ENCODE measurements around the gene ADAMTSL3. TPM values are rescaled to one million over a fixed set of nuclear protein-coding genes. Genes with fewer than 3 reads are reported as not detected.

ADAMTSL3 gene
- total RNA-seq, 4 donors from 2014 or later: 2.4 to 8.8 (median 5.7) TPM

- intact Hi-C loops (cut with DNase I; ENCODE audit: low total_unique reads): no loop called here
- TF ChIP-seq POLR2A (IDR thresholded peaks at IDR 0.05) (no peak), CTCF (IDR thresholded peaks at IDR 0.05) (no peak)
- 50 to 61% methylated on average over 2 of the region's 2 CpGs for WGBS, 2 donors
- no peak overlapping the region for H3K4me3 ChIP-seq (ENCODE audit: low read depth, poor library complexity, severe bottlenecking)
- no peak for DNase-seq (ENCODE audit: low spot score in 2 of 2)
Observed at GRCh38 chr15:83809345-83809744, 155.4 kb downstream of the ADAMTSL3 start.

DNA sequence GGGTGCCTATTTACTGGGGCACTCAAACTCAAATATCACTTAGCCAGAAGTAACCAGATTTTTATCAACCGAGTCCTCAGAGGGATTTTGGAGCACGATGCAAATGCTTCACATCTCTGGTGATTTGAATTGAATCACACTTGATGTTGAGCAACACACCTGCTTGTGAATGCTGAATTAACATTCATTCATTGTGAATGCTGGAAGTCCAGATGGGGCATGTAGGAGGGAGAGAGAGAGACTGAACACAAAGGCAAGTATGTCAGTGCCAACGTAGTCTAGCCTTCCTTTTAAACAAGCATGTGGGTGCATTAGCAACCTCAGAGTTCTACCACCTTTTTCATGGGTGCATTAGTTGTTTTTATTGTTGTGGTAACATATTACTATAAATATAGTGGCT, 156.2 kb downstream of the ADAMTSL3 start:
- no peak for DNase-seq (ENCODE audit: low spot score in 2 of 2)
- intact Hi-C loops (cut with DNase I; ENCODE audit: low total_unique reads): no loop called here
- no peak for TF ChIP-seq POLR2A (IDR thresholded peaks at IDR 0.05)
- no peak for TF ChIP-seq CTCF (IDR thresholded peaks at IDR 0.05)
- no peak overlapping the region for H3K4me3 ChIP-seq (ENCODE audit: low read depth, poor library complexity, severe bottlenecking)
- 69 to 72% methylated on average over 3 of the region's 3 CpGs for WGBS, 2 donors

- H3K4me3 ChIP-seq (ENCODE audit: low read depth, poor library complexity, severe bottlenecking): no peak overlapping the region
- WGBS, 2 donors: 0% methylated on average over 1 of the region's 1 CpG
- intact Hi-C loops (cut with DNase I; ENCODE audit: low total_unique reads): no loop called here
- no peak for DNase-seq (ENCODE audit: low spot score in 2 of 2)
- TF ChIP-seq CTCF (IDR thresholded peaks at IDR 0.05) (no peak), POLR2A (IDR thresholded peaks at IDR 0.05) (no peak)
Observed at GRCh38 chr15:83813682-83814081, 159.8 kb downstream of the ADAMTSL3 start.

DNA sequence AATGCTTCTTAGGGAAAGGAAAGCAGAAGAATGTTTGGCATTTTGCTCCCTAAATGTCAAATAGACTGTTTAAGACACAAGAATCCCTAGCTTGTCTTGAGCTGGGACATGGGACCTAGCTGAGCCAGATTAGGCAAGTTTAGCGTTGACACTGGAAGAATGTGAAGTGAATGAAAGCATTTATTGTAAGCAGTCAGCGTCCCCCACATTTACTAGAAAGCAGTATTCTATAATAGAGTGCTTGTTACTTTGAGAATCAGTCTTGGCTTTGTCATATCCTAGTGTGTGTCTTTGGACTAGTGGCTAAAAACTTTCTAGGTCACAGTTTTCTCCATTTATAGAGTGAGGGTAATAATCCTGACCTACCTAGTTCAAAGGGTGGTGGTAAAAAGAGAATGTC, 161.6 kb downstream of the ADAMTSL3 start:
- 74 to 92% methylated on average over 2 of the region's 2 CpGs for WGBS, 2 donors
- no peak for DNase-seq (ENCODE audit: low spot score in 2 of 2)
- intact Hi-C loops (cut with DNase I; ENCODE audit: low total_unique reads): no loop called here
- TF ChIP-seq CTCF (IDR thresholded peaks at IDR 0.05) (no peak), POLR2A (IDR thresholded peaks at IDR 0.05) (no peak)
- no peak overlapping the region for H3K4me3 ChIP-seq (ENCODE audit: low read depth, poor library complexity, severe bottlenecking)

GRCh38 chr15:83816124-83816883, 162.4 kb downstream of the ADAMTSL3 start:
- TF ChIP-seq POLR2A (IDR thresholded peaks at IDR 0.05) (no peak), CTCF (IDR thresholded peaks at IDR 0.05) (no peak)
- intact Hi-C loops (cut with DNase I; ENCODE audit: low total_unique reads): no loop called here
- 84 to 87% methylated on average over 8 of the region's 8 CpGs for WGBS, 2 donors

DNA sequence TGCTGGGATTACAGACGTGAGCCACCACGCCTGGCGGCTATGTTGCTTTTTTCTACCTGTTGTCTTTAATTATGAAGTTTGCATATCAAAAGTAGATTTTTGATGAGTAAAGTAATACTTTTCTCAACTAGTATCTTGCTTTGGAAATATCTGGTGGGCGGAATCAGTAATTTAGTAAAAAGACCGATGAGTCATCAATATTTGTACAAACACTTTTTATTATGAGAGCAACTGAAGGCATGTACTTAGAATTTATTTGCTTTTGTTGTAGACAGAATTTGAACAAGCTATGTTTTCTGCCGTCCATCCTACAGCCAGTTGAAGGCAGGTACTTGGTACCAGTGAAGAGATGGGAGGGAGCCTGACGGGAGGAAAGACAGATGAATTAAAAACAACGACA, 164.7 kb downstream of the ADAMTSL3 start:
- intact Hi-C loops (cut with DNase I; ENCODE audit: low total_unique reads): no loop called here
- TF ChIP-seq CTCF (IDR thresholded peaks at IDR 0.05) (no peak), POLR2A (IDR thresholded peaks at IDR 0.05) (no peak)
- DNase-seq (ENCODE audit: low spot score in 2 of 2): no peak
- 89 to 92% methylated on average over 8 of the region's 8 CpGs for WGBS, 2 donors
- H3K4me3 ChIP-seq (ENCODE audit: low read depth, poor library complexity, severe bottlenecking): no peak overlapping the region

More at GRCh38 chr15:83816124-83816883, 162.4 kb downstream of the ADAMTSL3 start:
- no peak for DNase-seq (ENCODE audit: low spot score in 2 of 2)
- H3K4me3 ChIP-seq (ENCODE audit: low read depth, poor library complexity, severe bottlenecking): no peak overlapping the region

All from lower leg skin (tissue), 4 donors.